ENCODE measurements around the gene PAQR6.
A peak's percentile ranks its signal among the peaks of the same experiment; 100 is the strongest.

The PAQR6 gene

GRCh38 chr1:156212833-156213643 is 34.8 kb downstream of the PAQR6 start, which contains the start of gene PMF1:
Gene PMF1 (plus strand): TSS chr1:156213007. CDS start chr1:156213016, 9 bp downstream.
- peak; percentile 61 for TF ChIP-seq POLR2A (IDR thresholded peaks at IDR 0.05; ENCODE audit: low read depth, low read length)
- FAIRE-seq (no peak), DNase-seq (ENCODE audit: insufficient read length, low spot score) (peak; percentile 100)

GRCh38 chr1:156212130-156212529 is 35.7 kb downstream of the PAQR6 start:
- no peak for FAIRE-seq
- DNase-seq (ENCODE audit: insufficient read length, low spot score), result no peak
- no peak for TF ChIP-seq POLR2A (IDR thresholded peaks at IDR 0.05; ENCODE audit: low read depth, low read length)

DNA sequence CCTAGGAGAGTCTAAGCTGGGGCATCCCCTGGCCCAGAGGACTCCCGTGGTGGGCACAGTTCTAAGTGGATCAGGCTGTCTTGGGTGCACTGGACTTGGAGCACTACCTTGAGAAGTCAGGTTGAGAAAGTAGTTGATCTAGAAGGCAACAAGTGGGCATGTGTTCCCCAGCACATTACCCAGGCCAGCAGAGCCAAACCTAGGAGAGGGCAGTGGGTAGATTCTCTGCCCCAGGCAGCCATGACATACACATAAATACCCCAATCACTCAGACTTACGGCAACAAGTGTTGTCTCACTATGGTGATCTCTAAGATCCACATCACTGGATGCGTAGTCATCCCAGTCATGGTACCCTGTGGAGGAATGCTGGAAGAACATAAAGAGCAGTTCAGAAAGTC is 36.6 kb downstream of the PAQR6 start:
- no peak for DNase-seq (ENCODE audit: insufficient read length, low spot score)
- TF ChIP-seq POLR2A (IDR thresholded peaks at IDR 0.05; ENCODE audit: low read depth, low read length), result no peak
- no peak for FAIRE-seq

DNA sequence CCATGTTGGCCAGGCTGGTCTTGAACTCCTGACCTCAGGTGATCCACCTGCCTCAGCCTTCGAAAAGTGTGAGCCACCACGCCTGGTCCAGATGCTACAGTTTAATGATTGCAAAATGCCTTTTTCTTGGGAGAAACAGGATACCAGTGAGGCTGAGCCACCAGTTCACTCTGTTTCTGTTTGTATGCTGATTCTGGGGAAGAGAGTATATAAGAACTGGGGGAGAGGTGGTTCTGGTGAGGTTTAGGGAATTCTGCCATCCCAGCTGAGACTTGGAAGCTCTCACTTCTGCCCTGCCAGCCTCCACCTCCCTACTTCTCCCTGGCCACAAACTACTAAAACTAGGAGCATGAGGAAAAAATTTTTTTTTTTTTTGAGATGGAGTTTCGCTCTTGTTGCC is 43.2 kb downstream of the PAQR6 start:
- DNase-seq (ENCODE audit: insufficient read length, low spot score), result no peak
- TF ChIP-seq POLR2A (IDR thresholded peaks at IDR 0.05; ENCODE audit: low read depth, low read length), result no peak
- no peak for FAIRE-seq

- FAIRE-seq, result no peak
- no peak for TF ChIP-seq POLR2A (IDR thresholded peaks at IDR 0.05; ENCODE audit: low read depth, low read length)
- DNase-seq (ENCODE audit: insufficient read length, low spot score), result no peak
These were observed 44.5 kb downstream of the PAQR6 start for GRCh38 chr1:156203331-156203730.

- FAIRE-seq, result no peak
- no peak for DNase-seq (ENCODE audit: insufficient read length, low spot score)
- TF ChIP-seq POLR2A (IDR thresholded peaks at IDR 0.05; ENCODE audit: low read depth, low read length), result no peak
These were observed 47.8 kb downstream of the PAQR6 start for GRCh38 chr1:156200044-156200443.

- DNase-seq (ENCODE audit: insufficient read length, low spot score) (no peak), FAIRE-seq (no peak)
- no peak for TF ChIP-seq POLR2A (IDR thresholded peaks at IDR 0.05; ENCODE audit: low read depth, low read length)
These were observed 49.0 kb downstream of the PAQR6 start for GRCh38 chr1:156198831-156199349.

- FAIRE-seq (no peak), DNase-seq (ENCODE audit: insufficient read length, low spot score) (no peak)
- TF ChIP-seq POLR2A (IDR thresholded peaks at IDR 0.05; ENCODE audit: low read depth, low read length), result no peak
These were observed 51.4 kb downstream of the PAQR6 start for GRCh38 chr1:156196445-156196844.

GRCh38 chr1:156195853-156196252 is 52.0 kb downstream of the PAQR6 start:
- no peak for FAIRE-seq
- no peak for TF ChIP-seq POLR2A (IDR thresholded peaks at IDR 0.05; ENCODE audit: low read depth, low read length)
- DNase-seq (ENCODE audit: insufficient read length, low spot score), result no peak

DNA sequence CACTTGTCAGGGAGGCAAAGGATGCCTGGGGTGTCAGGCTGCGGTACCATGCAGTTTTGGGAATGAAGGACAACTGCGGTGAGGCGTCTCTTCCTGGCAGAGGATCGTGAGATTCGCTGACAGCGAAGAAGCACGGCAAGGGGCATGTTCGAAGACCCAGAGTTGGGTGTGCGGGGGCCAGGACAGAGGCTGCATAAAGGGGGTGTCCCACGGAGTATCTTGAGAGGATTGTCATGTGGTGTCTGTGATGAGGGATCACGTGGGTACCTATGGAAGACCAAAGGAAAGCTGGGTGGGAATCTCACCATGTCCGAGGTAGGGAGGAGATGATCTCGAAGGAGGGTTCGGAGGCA is 53.6 kb downstream of the PAQR6 start:
- TF ChIP-seq POLR2A (IDR thresholded peaks at IDR 0.05; ENCODE audit: low read depth, low read length), result no peak
- DNase-seq (ENCODE audit: insufficient read length, low spot score), result no peak

GRCh38 chr1:156193488-156194299 is 54.2 kb downstream of the PAQR6 start, which contains the start of gene SLC25A44:
Gene SLC25A44 (plus strand): TSS chr1:156194104. CDS start chr1:156199848, 5,744 bp downstream.
- TF ChIP-seq POLR2A (IDR thresholded peaks at IDR 0.05; ENCODE audit: low read depth, low read length), result peak; percentile 89
- DNase-seq (ENCODE audit: insufficient read length, low spot score), result peak; percentile 96
- FAIRE-seq, result peak; percentile 87

More for the DNA sequence above, 53.6 kb downstream of the PAQR6 start:
- FAIRE-seq, result no peak
